ENCODE results near the gene SRSF3.

DNA sequence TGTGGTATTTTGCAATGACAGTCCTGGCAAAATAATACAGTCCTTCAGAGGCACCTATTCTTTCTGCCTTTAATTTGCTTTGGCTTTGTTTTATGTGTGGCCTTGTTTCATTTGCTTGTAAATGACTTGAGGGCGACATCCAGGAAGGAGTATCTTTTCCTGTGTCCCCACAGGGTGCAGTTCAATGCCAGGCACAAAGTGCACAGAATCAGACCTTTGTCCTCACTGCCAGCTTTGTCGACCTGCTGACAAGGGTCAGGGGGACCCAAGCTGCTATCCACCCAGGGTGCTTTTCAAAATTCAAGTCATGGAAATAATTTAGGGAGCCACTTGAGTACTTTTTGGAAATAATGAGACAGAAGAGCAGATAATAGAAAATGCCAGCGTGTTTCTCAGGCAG, 47.4 kb downstream of the SRSF3 start:
- TF ChIP-seq, protein P1, sequence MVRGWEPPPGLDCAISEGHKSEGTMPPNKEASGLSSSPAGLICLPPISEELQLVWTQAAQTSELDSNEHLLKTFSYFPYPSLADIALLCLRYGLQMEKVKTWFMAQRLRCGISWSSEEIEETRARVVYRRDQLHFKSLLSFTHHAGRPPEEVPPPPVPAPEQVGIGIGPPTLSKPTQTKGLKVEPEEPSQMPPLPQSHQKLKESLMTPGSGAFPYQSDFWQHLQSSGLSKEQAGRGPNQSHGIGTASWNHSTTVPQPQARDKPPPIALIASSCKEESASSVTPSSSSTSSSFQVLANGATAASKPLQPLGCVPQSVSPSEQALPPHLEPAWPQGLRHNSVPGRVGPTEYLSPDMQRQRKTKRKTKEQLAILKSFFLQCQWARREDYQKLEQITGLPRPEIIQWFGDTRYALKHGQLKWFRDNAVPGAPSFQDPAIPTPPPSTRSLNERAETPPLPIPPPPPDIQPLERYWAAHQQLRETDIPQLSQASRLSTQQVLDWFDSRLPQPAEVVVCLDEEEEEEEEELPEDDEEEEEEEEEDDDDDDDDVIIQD (CRISPR knock-in tag; IDR thresholded peaks at IDR 0.05): no peak
- TF ChIP-seq LEF1 (IDR thresholded peaks at IDR 0.05) (no peak), ZNF707 (CRISPR knock-in tag; conservative IDR thresholded peaks at IDR 0.05) (no peak)
- TF ChIP-seq, protein P2, sequence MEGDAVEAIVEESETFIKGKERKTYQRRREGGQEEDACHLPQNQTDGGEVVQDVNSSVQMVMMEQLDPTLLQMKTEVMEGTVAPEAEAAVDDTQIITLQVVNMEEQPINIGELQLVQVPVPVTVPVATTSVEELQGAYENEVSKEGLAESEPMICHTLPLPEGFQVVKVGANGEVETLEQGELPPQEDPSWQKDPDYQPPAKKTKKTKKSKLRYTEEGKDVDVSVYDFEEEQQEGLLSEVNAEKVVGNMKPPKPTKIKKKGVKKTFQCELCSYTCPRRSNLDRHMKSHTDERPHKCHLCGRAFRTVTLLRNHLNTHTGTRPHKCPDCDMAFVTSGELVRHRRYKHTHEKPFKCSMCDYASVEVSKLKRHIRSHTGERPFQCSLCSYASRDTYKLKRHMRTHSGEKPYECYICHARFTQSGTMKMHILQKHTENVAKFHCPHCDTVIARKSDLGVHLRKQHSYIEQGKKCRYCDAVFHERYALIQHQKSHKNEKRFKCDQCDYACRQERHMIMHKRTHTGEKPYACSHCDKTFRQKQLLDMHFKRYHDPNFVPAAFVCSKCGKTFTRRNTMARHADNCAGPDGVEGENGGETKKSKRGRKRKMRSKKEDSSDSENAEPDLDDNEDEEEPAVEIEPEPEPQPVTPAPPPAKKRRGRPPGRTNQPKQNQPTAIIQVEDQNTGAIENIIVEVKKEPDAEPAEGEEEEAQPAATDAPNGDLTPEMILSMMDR (IDR thresholded peaks at IDR 0.05 in 2 of 3, conservative IDR thresholded peaks at IDR 0.05 in 1 of 3; ENCODE audit: insufficient read depth in 2 of 3, low read depth in 1 of 3, low read length in 3 of 3): no peak
- TF ChIP-seq, protein P3, sequence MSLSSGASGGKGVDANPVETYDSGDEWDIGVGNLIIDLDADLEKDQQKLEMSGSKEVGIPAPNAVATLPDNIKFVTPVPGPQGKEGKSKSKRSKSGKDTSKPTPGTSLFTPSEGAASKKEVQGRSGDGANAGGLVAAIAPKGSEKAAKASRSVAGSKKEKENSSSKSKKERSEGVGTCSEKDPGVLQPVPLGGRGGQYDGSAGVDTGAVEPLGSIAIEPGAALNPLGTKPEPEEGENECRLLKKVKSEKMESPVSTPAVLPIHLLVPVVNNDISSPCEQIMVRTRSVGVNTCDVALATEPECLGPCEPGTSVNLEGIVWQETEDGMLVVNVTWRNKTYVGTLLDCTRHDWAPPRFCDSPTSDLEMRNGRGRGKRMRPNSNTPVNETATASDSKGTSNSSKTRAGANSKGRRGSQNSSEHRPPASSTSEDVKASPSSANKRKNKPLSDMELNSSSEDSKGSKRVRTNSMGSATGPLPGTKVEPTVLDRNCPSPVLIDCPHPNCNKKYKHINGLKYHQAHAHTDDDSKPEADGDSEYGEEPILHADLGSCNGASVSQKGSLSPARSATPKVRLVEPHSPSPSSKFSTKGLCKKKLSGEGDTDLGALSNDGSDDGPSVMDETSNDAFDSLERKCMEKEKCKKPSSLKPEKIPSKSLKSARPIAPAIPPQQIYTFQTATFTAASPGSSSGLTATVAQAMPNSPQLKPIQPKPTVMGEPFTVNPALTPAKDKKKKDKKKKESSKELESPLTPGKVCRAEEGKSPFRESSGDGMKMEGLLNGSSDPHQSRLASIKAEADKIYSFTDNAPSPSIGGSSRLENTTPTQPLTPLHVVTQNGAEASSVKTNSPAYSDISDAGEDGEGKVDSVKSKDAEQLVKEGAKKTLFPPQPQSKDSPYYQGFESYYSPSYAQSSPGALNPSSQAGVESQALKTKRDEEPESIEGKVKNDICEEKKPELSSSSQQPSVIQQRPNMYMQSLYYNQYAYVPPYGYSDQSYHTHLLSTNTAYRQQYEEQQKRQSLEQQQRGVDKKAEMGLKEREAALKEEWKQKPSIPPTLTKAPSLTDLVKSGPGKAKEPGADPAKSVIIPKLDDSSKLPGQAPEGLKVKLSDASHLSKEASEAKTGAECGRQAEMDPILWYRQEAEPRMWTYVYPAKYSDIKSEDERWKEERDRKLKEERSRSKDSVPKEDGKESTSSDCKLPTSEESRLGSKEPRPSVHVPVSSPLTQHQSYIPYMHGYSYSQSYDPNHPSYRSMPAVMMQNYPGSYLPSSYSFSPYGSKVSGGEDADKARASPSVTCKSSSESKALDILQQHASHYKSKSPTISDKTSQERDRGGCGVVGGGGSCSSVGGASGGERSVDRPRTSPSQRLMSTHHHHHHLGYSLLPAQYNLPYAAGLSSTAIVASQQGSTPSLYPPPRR (CRISPR knock-in tag; IDR thresholded peaks at IDR 0.05; ENCODE audit: borderline replicate concordance): no peak
- TF ChIP-seq, protein P4, sequence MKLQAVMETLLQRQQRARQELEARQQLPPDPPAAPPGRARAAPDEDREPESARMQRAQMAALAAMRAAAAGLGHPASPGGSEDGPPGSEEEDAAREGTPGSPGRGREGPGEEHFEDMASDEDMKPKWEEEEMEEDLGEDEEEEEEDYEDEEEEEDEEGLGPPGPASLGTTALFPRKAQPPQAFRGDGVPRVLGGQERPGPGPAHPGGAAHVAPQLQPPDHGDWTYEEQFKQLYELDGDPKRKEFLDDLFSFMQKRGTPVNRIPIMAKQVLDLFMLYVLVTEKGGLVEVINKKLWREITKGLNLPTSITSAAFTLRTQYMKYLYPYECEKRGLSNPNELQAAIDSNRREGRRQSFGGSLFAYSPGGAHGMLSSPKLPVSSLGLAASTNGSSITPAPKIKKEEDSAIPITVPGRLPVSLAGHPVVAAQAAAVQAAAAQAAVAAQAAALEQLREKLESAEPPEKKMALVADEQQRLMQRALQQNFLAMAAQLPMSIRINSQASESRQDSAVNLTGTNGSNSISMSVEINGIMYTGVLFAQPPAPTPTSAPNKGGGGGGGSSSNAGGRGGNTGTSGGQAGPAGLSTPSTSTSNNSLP (IDR thresholded peaks at IDR 0.05; ENCODE audit: borderline replicate concordance, low read depth, low read length): no peak
